ENCODE data around the gene MAGI3.
"Not testable (repeated sequence)": the region's sequence is repeated elsewhere in the genome, so short reads cannot be mapped to it uniquely, and the experiment has no call there.

MAGI3 gene

GRCh38 chr1:113455374-113455773 is 65.1 kb downstream of the MAGI3 start:
- Histone ChIP-seq H3K27me3 (ENCODE audit: insufficient read depth, low read depth, severe bottlenecking) (no peaks in the 10 kb centered on the region), H3K27ac (no peak overlapping the region), H3K36me3 (no peaks in the 10 kb centered on the region), H3K9me3 (ENCODE audit: severe bottlenecking) (no peaks in the 10 kb centered on the region), H3K4me3 (ENCODE audit: low read depth, low read length) (no peak overlapping the region)
- TF ChIP-seq CTCF (IDR thresholded peaks at IDR 0.05; ENCODE audit: low read depth, low read length): no peak
- DNase-seq: no peak

GRCh38 chr1:113456967-113457366 is 66.7 kb downstream of the MAGI3 start:
- Histone ChIP-seq H3K9me3 (ENCODE audit: severe bottlenecking) (no peaks in the 10 kb centered on the region), H3K4me3 (ENCODE audit: low read depth, low read length) (no peak overlapping the region), H3K27me3 (ENCODE audit: insufficient read depth, low read depth, severe bottlenecking) (no peaks in the 10 kb centered on the region), H3K27ac (no peak overlapping the region), H3K36me3 (no peaks in the 10 kb centered on the region)
- no peak for DNase-seq
- TF ChIP-seq CTCF (IDR thresholded peaks at IDR 0.05; ENCODE audit: low read depth, low read length): no peak

GRCh38 chr1:113459279-113459678 is 69.0 kb downstream of the MAGI3 start:
- Histone ChIP-seq H3K36me3 (no peaks in the 10 kb centered on the region), H3K27me3 (ENCODE audit: insufficient read depth, low read depth, severe bottlenecking) (no peaks in the 10 kb centered on the region), H3K27ac (no peak overlapping the region), H3K9me3 (ENCODE audit: severe bottlenecking) (no peaks in the 10 kb centered on the region), H3K4me3 (ENCODE audit: low read depth, low read length) (no peak overlapping the region)
- no peak for TF ChIP-seq CTCF (IDR thresholded peaks at IDR 0.05; ENCODE audit: low read depth, low read length)
- no peak for DNase-seq

- H3K27me3 ChIP-seq (ENCODE audit: insufficient read depth, low read depth, severe bottlenecking): no peaks in the 10 kb centered on the region
- no peak for TF ChIP-seq CTCF (IDR thresholded peaks at IDR 0.05; ENCODE audit: low read depth, low read length)
- no peaks in the 10 kb centered on the region for H3K36me3 ChIP-seq
- no peak overlapping the region for H3K4me3 ChIP-seq (ENCODE audit: low read depth, low read length)
- no peaks in the 10 kb centered on the region for H3K9me3 ChIP-seq (ENCODE audit: severe bottlenecking)
- no peak overlapping the region for H3K27ac ChIP-seq
- no peak for DNase-seq
Measured at GRCh38 chr1:113467991-113468390, 77.7 kb downstream of the MAGI3 start.

- not testable (repeated sequence) for H3K36me3 ChIP-seq; H3K27me3 ChIP-seq (ENCODE audit: insufficient read depth, low read depth, severe bottlenecking); H3K4me3 ChIP-seq (ENCODE audit: low read depth, low read length); H3K9me3 ChIP-seq (ENCODE audit: severe bottlenecking); H3K27ac ChIP-seq; DNase-seq
Measured at GRCh38 chr1:113478427-113479195, 88.3 kb downstream of the MAGI3 start.

- no peak for DNase-seq
- H3K36me3 ChIP-seq: no peaks in the 10 kb centered on the region
- H3K4me3 ChIP-seq (ENCODE audit: low read depth, low read length): no peak overlapping the region
- no peaks in the 10 kb centered on the region for H3K27me3 ChIP-seq (ENCODE audit: insufficient read depth, low read depth, severe bottlenecking)
- peaks cover 9% of the 10 kb centered on the region for H3K9me3 ChIP-seq (ENCODE audit: severe bottlenecking)
- TF ChIP-seq CTCF (IDR thresholded peaks at IDR 0.05; ENCODE audit: low read depth, low read length): no peak
- no peak overlapping the region for H3K27ac ChIP-seq
Measured at GRCh38 chr1:113479713-113480676, 89.7 kb downstream of the MAGI3 start.

- not testable (repeated sequence) for H3K4me3 ChIP-seq (ENCODE audit: low read depth, low read length); H3K27me3 ChIP-seq (ENCODE audit: insufficient read depth, low read depth, severe bottlenecking); H3K36me3 ChIP-seq; DNase-seq; H3K27ac ChIP-seq; H3K9me3 ChIP-seq (ENCODE audit: severe bottlenecking)
Measured at GRCh38 chr1:113485131-113485530, 94.8 kb downstream of the MAGI3 start.
